Activated CD8-positive, alpha-beta T cell treated with anti-CD3 and anti-CD28 coated beads for 36 hours (primary cell): ENCODE results near the gene MXD1. TPM values are rescaled to one million over a fixed set of nuclear protein-coding genes. Genes with fewer than 3 reads are reported as not detected.

ENCODE experiments used
- ATAC-seq: fragments of 200-7000 bp; cut with Tn5 transposase; one replicate; pipeline ENCODE4 v1.10.0; 2021; ENCODE audit warnings: mild to moderate bottlenecking, moderate library complexity
- CTCF ChIA-PET: fragments of 350-600 bp; sonication (Branson Sonifier 250); formaldehyde crosslinking; loops from one replicate; lab custom pipeline; 2021; ENCODE audit warnings: antibody characterized with exemption; lab: Charles Lee
- POLR2A ChIA-PET: fragments of 350-600 bp; sonication (Branson Sonifier 250); formaldehyde crosslinking; loops from one replicate; lab custom pipeline; 2021; ENCODE audit warnings: antibody characterized with exemption; lab: Charles Lee
- DNase-seq: peaks from one replicate; pipeline ENCODE4 v3.0.0-alpha.2; 2020
- H3K27ac Mint-ChIP-seq: one replicate; pipeline ENCODE4 v1.8.0; 2021; ENCODE audit warnings: mild to moderate bottlenecking, mixed read lengths
- H3K27me3 Mint-ChIP-seq: one replicate; pipeline ENCODE4 v1.8.0; 2021; ENCODE audit warnings: mixed read lengths
- H3K36me3 Mint-ChIP-seq: one replicate; pipeline ENCODE4 v1.8.0; 2021; ENCODE audit warnings: low read depth, mixed read lengths
- H3K4me1 Mint-ChIP-seq: one replicate; pipeline ENCODE4 v1.8.0; 2021; ENCODE audit warnings: low read depth, mixed read lengths
- H3K4me3 Mint-ChIP-seq: one replicate; pipeline ENCODE4 v1.8.0; 2021; ENCODE audit warnings: mild to moderate bottlenecking, moderate library complexity, mixed read lengths
- H3K9me3 Mint-ChIP-seq: one replicate; pipeline ENCODE4 v1.8.0; 2021; ENCODE audit warnings: mixed read lengths
- CTCF ChIP-seq: fragments of 200-600 bp; IDR thresholded peaks from one replicate; pipeline ENCODE4 v1.8.0; 2022; ENCODE audit warnings: antibody characterized with exemption, mild to moderate bottlenecking
- intact Hi-C: fragments of 100-400 bp; cut with micrococcal nuclease; formaldehyde crosslinking; loops from one replicate; pipeline ENCODE4 v1.10.0; 2022
- total RNA-seq, 2 experiments: library from RNA; stranded (reverse); gene quantifications; one replicate each; pipeline ENCODE4 v1.2.3, GENCODE V29; 2021

The MXD1 gene
- total RNA-seq, 2 experiments from 2014 or later = 9.9 to 11.7 TPM

GRCh38 chr2:69911985-69912563, 2.8 kb upstream of the MXD1 start:
- Mint-ChIP-seq H3K27ac (peak overlapping the region; percentile 68), H3K36me3 (peaks cover 19% of the 10 kb centered on the region), H3K4me3 (no peak overlapping the region), H3K9me3 (no peaks in the 10 kb centered on the region), H3K4me1 (peaks cover 26% of the 10 kb centered on the region), H3K27me3 (no peaks in the 10 kb centered on the region)
- peak; percentile 88 for TF ChIP-seq CTCF
- POLR2A ChIA-PET = interaction anchor here (0.6 to 6.8 kb wide), 8 partner anchors 18 to 381 kb away, joined by 3 to 56 read pairs (median 4); partner anchors contain the start of genes SNRNP27 and SNRPG
- CTCF ChIA-PET = interaction anchor here (0.6 to 6.6 kb wide), 36 partner anchors 9 to 400 kb away, joined by 3 to 83 read pairs (median 5); partner anchors contain the start of genes C2orf42, FAM136A, PCYOX1 and SNRNP27
- DNase-seq = no peak
- intact Hi-C loops = loop anchor here (5.0 kb wide), 4 partner anchors 160 to 390 kb away; partner anchors contain the start of genes FAM136A, PCBP1 and TIA1
- no peak for ATAC-seq

GRCh38 chr2:69914164-69914949, 552 bp upstream of the MXD1 start:
- Mint-ChIP-seq H3K4me3 (peak overlapping the region; percentile 86), H3K27ac (peak overlapping the region; percentile 92), H3K27me3 (no peaks in the 10 kb centered on the region), H3K36me3 (peaks cover 11% of the 10 kb centered on the region), H3K4me1 (peaks cover 37% of the 10 kb centered on the region), H3K9me3 (no peaks in the 10 kb centered on the region)
- ATAC-seq = peak; percentile 96
- intact Hi-C loops = loop anchor here (2.0 to 5.0 kb wide), 5 partner anchors 158 to 388 kb away; partner anchors contain the start of genes FAM136A, PCBP1 and TIA1
- ChIA-PET POLR2A (interaction anchor here (0.7 to 6.8 kb wide), 32 partner anchors 9 to 387 kb away, joined by 3 to 57 read pairs (median 6); partner anchors contain the start of genes C2orf42, FAM136A, PCBP1 and SNRNP27), CTCF (interaction anchor here (0.6 to 6.6 kb wide), 25 partner anchors 11 to 390 kb away, joined by 3 to 83 read pairs (median 4); partner anchors contain the start of genes C2orf42, GMCL1, SNRNP27 and SNRPG)
- TF ChIP-seq CTCF = no peak
- DNase-seq = peak; percentile 100

GRCh38 chr2:69916106-69916505, 1.2 kb downstream of the MXD1 start:
- DNase-seq (no peak), ATAC-seq (no peak)
- Mint-ChIP-seq H3K27ac (peak overlapping the region; percentile 57), H3K36me3 (peaks cover 13% of the 10 kb centered on the region), H3K4me1 (peaks cover 37% of the 10 kb centered on the region), H3K4me3 (peak overlapping the region; percentile 73), H3K9me3 (no peaks in the 10 kb centered on the region), H3K27me3 (no peaks in the 10 kb centered on the region)
- ChIA-PET POLR2A (interaction anchor here (1.0 to 6.8 kb wide), 5 partner anchors 148 to 275 kb away, joined by 3 to 57 read pairs (median 25); partner anchors contain the start of genes C2orf42 and PCBP1), CTCF (interaction anchor here (0.8 to 4.4 kb wide), 6 partner anchors 17 to 229 kb away, joined by 3 to 18 read pairs (median 3); no protein-coding TSS in a partner anchor)
- intact Hi-C loops = no loop called here
- TF ChIP-seq CTCF = no peak

GRCh38 chr2:69917852-69918251, 2.9 kb downstream of the MXD1 start:
- no peaks in the 10 kb centered on the region for H3K27me3 Mint-ChIP-seq
- no peaks in the 10 kb centered on the region for H3K9me3 Mint-ChIP-seq
- peaks cover 17% of the 10 kb centered on the region for H3K36me3 Mint-ChIP-seq
- H3K4me1 Mint-ChIP-seq = peaks cover 29% of the 10 kb centered on the region
- intact Hi-C loops = no loop called here
- ATAC-seq (no peak), DNase-seq (no peak)
- no peak overlapping the region for H3K27ac Mint-ChIP-seq
- no peak for TF ChIP-seq CTCF
- CTCF ChIA-PET = interaction anchor here (0.9 kb wide), 1 partner anchor 11 kb away, joined by 3 read pairs; no protein-coding TSS in a partner anchor
- H3K4me3 Mint-ChIP-seq = no peak overlapping the region
- POLR2A ChIA-PET = no interaction called here
